ENCODE measurements around the gene SLC66A1. TPM values are rescaled to one million over a fixed set of nuclear protein-coding genes. Genes with fewer than 3 reads are reported as not detected.

The SLC66A1 gene
- total RNA-seq, 1 experiment from 2014 or later: 14.1 TPM

DNA sequence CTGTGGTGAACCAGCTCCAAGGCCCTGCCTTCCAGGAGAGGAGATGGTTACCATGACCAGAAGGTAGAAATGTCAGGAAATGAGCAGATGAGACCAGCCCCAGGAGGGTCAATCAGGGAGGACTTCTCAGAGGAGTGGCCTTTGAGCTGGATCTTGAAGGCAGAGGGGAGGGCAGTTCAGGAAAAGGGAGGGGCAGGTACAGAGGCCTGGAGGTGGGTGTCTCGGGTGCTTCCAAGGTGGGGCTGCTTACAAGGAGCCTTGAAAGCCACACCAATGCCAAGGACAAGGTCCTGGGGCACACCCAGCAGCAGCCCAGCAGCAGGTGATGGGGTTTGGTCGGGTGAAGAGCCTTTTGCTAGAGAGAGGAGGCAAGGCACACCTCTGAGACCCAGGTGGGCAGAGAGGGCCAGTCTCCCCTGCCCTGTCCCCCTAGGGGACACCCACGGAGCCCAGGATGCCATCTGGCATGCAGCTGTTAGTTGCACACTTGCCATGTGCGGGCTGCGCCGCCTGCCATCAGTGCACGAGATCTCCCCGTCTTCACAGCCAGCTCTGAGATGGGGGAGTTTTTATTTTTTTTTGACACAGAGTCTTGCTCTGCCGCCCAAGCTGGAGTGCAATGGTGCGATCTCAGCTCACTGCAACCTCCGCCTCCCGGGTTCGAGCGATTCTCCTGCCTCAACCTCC lies 18.5 kb downstream of the SLC66A1 start (continued):
- TF ChIP-seq, protein P1, sequence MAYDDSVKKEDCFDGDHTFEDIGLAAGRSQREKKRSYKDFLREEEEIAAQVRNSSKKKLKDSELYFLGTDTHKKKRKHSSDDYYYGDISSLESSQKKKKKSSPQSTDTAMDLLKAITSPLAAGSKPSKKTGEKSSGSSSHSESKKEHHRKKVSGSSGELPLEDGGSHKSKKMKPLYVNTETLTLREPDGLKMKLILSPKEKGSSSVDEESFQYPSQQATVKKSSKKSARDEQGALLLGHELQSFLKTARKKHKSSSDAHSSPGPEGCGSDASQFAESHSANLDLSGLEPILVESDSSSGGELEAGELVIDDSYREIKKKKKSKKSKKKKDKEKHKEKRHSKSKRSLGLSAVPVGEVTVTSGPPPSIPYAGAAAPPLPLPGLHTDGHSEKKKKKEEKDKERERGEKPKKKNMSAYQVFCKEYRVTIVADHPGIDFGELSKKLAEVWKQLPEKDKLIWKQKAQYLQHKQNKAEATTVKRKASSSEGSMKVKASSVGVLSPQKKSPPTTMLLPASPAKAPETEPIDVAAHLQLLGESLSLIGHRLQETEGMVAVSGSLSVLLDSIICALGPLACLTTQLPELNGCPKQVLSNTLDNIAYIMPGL (CRISPR knock-in tag; IDR thresholded peaks at IDR 0.05): no peak
- TF ChIP-seq, protein P2, sequence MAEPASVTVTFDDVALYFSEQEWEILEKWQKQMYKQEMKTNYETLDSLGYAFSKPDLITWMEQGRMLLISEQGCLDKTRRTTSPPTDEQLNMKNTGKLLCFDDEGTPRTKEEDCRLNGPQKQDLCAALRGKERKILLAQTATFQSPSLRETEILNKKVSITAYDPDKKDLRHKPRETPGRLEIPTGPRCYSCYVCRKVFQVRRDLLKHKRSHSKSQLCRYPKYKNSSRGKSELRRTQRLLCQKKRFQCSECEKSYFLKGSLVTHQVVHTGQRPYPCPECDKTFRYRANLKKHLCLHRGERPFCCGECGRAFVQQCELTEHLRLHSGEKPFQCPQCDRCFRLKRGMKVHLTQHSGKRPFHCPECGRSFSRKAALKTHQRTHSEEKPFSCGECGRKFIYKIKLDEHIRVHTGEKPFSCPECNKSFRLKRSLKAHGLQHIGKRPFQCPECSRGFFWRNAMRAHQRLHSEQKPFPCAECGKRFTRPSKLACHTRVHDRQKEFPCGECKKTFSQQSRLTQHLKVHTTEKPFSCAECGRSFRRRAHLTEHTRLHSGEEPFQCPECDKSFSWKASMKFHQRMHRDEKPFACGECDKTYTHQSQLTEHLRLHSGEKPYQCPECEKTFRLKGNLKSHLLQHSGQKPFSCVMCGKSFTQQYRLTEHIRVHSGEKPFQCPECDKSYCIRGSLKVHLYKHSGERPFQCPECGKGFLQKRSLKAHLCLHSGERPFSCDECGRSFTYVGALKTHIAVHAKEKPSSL (CRISPR knock-in tag; conservative IDR thresholded peaks at IDR 0.05): no peak
- TF ChIP-seq ARID4B (CRISPR knock-in tag; IDR thresholded peaks at IDR 0.05; ENCODE audit: borderline replicate concordance) (no peak), TEAD4 (CRISPR knock-in tag; IDR thresholded peaks at IDR 0.05) (no peak), NFATC4 (CRISPR knock-in tag; IDR thresholded peaks at IDR 0.05) (no peak), ELF4 (CRISPR knock-in tag; IDR thresholded peaks at IDR 0.05; ENCODE audit: low read depth) (no peak), PRDM15 (CRISPR knock-in tag; IDR thresholded peaks at IDR 0.05) (no peak), FOXJ3 (CRISPR knock-in tag; IDR thresholded peaks at IDR 0.05; ENCODE audit: borderline replicate concordance) (no peak), CREM (CRISPR knock-in tag; IDR thresholded peaks at IDR 0.05) (no peak), ZNF423 (CRISPR knock-in tag; IDR thresholded peaks at IDR 0.05) (no peak)
- TF ChIP-seq, protein P3, sequence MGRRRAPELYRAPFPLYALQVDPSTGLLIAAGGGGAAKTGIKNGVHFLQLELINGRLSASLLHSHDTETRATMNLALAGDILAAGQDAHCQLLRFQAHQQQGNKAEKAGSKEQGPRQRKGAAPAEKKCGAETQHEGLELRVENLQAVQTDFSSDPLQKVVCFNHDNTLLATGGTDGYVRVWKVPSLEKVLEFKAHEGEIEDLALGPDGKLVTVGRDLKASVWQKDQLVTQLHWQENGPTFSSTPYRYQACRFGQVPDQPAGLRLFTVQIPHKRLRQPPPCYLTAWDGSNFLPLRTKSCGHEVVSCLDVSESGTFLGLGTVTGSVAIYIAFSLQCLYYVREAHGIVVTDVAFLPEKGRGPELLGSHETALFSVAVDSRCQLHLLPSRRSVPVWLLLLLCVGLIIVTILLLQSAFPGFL (CRISPR knock-in tag; IDR thresholded peaks at IDR 0.05; ENCODE audit: borderline replicate concordance): no peak

All from WTC11 (cell line).